Mucosa of descending colon (tissue), 3 donors: ENCODE data around the gene TMEM209. TPM values are rescaled to one million over a fixed set of nuclear protein-coding genes. Genes with fewer than 3 reads are reported as not detected.

Source experiments
- ATAC-seq: fragments of 200-7000 bp; cut with Tn5 transposase; one replicate; pipeline ENCODE4 v1.9.1; 2020; ENCODE audit warnings: mild to moderate bottlenecking, moderate library complexity
- DNase-seq, 3 donors: peaks; one replicate each; pipeline ENCODE4 v3.0.0-alpha.2; 2020
- H3K36me3 ChIP-seq: fragments of 200-600 bp; one replicate; pipeline ENCODE4 v1.8.0; 2021; ENCODE audit warnings: low read depth, mild to moderate bottlenecking
- H3K4me1 ChIP-seq: fragments of 200-600 bp; one replicate; pipeline ENCODE4 v1.8.0; 2021; ENCODE audit warnings: low read depth, mild to moderate bottlenecking
- H3K4me3 ChIP-seq: fragments of 200-600 bp; one replicate; pipeline ENCODE4 v1.8.0; 2021; ENCODE audit warnings: mild to moderate bottlenecking
- H3K9me3 ChIP-seq: fragments of 200-600 bp; one replicate; pipeline ENCODE4 v1.8.0; 2021; ENCODE audit warnings: mild to moderate bottlenecking
- intact Hi-C, 2 donors: fragments of 100-400 bp; cut with DNase I in 1 of 2; cut with micrococcal nuclease in 1 of 2; formaldehyde crosslinking; loops; one replicate each; pipeline versions ENCODE4 v1.11.0 to v1.11.1; 2022; cut with DNase I, micrococcal nuclease
- total RNA-seq, 3 donors: library from RNA; stranded (reverse); fragmentation: NEBNext Ultra II Directional in 2 of 3; extraction: Animal tissue kit (Norgen Biotek cat#: 25700) in 2 of 3; gene quantifications; one replicate each; pipeline versions ENCODE4 v1.2.1 to v1.2.4, GENCODE V29; 2021 to 2023
- TF ChIP-seq, protein P1 (sequence below): fragments of 200-600 bp; IDR thresholded peaks from one replicate; pipeline ENCODE4 v1.8.0; 2022; ENCODE audit warnings: antibody characterized with exemption, mild to moderate bottlenecking
- donor health status: DM: no; HTN: no; CAD: no; lungs with moderate emphysema.
- donor health status: DM: no; HTN: no; CAD: no.
- donor health status: DM: no; HTN: yes; CAD: no.

TMEM209 gene
- total RNA-seq, 3 donors from 2014 or later, result 19.1 to 28.9 (median 27.6) TPM

DNA sequence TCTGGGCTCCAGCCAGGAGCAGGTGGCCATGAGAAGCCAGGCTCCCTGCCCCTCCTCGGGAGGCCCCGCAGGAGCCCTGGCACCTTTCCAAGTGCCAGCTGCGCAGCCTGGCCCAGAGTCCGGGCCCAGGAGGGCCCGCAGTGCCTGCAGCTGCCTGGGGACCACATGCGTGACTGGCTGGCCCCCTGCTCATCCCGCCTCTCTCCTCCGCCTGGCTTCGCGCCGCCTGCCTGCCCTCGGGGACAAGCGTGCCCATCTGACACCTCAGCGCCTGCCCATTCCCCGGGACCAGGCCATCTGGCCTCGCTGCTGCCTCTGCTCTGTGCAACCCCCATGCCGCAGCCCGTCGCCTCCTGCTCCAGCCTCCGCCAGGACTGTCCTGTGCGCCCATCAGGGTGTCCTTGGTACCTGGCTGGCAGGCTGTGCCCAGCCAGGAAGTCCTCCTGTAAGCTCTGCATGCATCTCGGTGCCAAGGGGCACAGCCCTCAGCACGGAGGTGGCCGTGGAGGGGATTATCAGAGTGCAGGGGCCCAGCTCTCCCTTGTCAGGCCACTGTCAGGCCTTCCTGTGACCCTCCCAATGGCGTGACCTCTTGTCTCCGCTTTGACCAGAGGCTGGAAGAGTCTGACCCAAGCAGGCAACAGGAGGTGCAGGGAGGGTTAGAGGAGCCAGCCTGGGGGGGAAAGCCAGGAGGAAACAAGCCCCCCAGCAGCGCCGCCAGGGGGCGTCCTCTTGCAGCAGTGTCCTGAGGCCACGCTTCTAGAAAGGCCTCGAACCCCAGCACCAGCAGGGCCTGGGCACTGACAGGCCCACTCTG lies 50.5 kb downstream of the TMEM209 start:
- H3K4me1 ChIP-seq, result peaks cover 16% of the 10 kb centered on the region
- no peak overlapping the region for H3K4me3 ChIP-seq
- peak in 2 of 3 donors; percentile 66 to 68 for DNase-seq
- peak; percentile 60 for ATAC-seq
- H3K9me3 ChIP-seq, result no peaks in the 10 kb centered on the region
- H3K36me3 ChIP-seq, result no peaks in the 10 kb centered on the region
- intact Hi-C loops, result no loop called here
- TF ChIP-seq, protein P1, sequence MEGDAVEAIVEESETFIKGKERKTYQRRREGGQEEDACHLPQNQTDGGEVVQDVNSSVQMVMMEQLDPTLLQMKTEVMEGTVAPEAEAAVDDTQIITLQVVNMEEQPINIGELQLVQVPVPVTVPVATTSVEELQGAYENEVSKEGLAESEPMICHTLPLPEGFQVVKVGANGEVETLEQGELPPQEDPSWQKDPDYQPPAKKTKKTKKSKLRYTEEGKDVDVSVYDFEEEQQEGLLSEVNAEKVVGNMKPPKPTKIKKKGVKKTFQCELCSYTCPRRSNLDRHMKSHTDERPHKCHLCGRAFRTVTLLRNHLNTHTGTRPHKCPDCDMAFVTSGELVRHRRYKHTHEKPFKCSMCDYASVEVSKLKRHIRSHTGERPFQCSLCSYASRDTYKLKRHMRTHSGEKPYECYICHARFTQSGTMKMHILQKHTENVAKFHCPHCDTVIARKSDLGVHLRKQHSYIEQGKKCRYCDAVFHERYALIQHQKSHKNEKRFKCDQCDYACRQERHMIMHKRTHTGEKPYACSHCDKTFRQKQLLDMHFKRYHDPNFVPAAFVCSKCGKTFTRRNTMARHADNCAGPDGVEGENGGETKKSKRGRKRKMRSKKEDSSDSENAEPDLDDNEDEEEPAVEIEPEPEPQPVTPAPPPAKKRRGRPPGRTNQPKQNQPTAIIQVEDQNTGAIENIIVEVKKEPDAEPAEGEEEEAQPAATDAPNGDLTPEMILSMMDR, result no peak

DNA sequence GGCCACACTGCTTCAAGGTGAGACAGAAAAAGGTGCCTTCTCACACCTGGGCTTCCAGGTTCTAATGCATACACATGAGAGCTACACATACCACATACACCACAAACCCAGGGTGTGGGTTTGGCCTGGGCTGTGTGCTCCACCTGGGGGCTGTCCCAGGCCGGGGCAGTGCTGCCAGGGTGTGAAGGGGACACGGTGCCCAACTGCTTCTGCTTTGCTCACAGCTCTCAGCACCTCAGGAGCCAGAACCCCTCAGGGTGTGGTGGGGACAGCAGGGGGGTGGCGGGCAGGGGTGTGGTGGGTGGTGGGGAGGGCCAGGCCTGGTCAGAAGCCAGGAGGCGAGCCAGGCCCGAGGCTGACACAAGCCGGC lies 51.1 kb downstream of the TMEM209 start:
- ATAC-seq (peak; percentile 78), DNase-seq (peak in 2 of 3 donors; percentile 50 to 65)
- H3K4me1 ChIP-seq, result peaks cover 16% of the 10 kb centered on the region
- H3K4me3 ChIP-seq, result no peak overlapping the region
- intact Hi-C loops, result no loop called here
- TF ChIP-seq, protein P1, result no peak
- H3K36me3 ChIP-seq, result no peaks in the 10 kb centered on the region
- no peaks in the 10 kb centered on the region for H3K9me3 ChIP-seq

DNA sequence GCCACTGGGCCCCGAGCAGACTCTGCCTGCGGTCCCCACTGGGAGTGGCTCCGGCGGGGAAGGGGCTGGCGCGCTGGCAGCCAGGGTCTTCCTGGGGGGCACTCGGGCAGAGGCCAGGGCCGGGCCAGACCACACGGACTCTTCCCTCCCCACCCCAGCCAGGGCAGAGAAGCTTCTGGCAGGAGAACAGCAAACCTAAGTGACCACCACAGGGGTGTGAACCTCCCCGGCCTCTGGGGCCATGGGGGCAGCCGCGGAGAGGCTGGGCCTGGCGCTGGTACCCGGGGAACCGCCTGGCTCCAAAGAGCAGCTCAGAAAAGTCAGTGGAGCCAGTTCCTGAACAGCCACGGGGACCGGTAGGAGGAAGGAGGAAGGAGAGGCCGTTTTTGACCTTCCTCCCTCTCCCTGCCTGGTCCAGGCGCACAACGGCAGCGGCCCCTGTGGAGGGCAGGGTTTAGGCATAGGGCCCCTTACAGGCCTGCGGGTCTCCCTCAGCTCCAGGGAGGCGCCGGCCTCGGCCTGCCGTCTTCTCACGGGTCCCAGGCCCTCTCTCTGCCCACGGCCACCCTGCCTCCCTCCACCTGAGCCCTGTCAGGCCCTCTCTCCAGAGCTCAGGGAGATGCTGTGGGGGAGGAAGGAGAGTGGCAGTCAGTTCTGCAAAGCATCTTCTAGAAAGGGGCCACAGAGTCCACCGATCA lies 51.8 kb downstream of the TMEM209 start:
- intact Hi-C loops, result no loop called here
- Histone ChIP-seq H3K4me3 (no peak overlapping the region), H3K36me3 (no peaks in the 10 kb centered on the region), H3K9me3 (no peaks in the 10 kb centered on the region), H3K4me1 (peaks cover 16% of the 10 kb centered on the region)
- TF ChIP-seq, protein P1, result no peak
- DNase-seq (no peak), ATAC-seq (peak; percentile 57)

DNA sequence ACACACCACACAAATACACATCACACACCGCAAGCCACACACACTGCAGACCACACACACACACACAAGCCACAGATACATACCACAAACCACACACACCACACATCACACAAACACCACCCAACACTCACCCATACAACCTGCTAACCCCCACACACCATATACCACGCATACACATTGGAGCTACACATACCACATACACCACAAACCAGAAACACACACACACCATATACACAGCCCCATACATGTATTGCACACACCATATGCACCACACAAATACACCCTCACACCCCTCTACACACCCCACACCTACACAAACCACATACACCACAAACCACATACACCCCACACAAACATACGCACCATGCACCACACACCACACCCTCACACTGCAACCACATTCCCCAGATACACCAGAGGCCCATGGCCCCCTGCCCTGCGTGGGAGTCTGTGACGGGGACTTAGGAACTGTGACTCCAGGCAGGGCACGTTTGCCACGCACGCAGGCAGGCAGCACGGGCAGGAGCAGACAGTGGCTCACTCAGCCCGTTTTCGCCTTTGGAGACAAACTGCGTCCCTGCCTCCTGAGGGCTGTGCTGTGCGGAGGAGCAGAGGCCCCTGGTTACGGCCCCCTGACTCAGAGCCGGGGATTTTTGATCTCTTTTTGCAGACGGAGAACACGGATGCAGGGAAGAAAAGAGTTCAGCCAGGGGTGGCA lies 52.6 kb downstream of the TMEM209 start:
- Histone ChIP-seq H3K4me3 (no peak overlapping the region), H3K4me1 (peaks cover 16% of the 10 kb centered on the region), H3K9me3 (no peaks in the 10 kb centered on the region), H3K36me3 (no peaks in the 10 kb centered on the region)
- ATAC-seq (no peak), DNase-seq (no peak)
- TF ChIP-seq, protein P1, result no peak
- intact Hi-C loops, result no loop called here

DNA sequence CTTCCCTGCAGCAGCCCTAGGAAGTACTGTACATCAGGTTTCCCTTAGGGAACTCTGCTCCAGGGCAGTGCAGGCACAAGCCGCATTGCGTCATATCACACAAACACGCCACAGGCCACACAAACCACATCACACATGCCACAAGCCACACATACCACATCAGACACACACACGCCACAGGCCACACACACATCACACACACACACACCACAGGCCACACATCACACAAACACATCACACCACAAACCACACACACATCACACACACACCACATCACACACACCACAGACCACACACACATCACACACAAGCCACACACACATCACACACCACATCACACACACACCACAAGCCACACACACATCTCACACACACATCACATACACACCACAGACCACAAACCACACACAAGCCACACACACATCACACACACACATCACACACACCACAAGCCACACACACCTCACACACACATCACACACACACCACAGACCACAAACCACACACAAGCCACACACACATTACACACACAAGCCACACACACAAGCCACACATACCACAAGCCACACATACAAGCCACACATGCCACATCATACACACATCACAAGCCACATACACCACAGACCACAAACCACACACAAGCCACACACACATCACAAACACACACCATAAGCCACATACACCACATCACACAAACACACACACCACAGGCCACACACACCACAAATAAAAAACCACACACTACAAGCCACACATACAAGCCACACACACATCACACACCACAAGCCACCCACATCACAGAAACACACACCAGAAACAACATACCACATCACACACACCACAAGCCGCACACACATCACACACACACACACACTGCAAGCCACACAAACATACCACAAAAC lies 53.4 kb downstream of the TMEM209 start:
- Histone ChIP-seq H3K36me3 (no peaks in the 10 kb centered on the region), H3K9me3 (no peaks in the 10 kb centered on the region), H3K4me1 (peaks cover 16% of the 10 kb centered on the region), H3K4me3 (no peak overlapping the region)
- ATAC-seq, result no peak
- no peak for DNase-seq
- TF ChIP-seq, protein P1, result no peak
- intact Hi-C loops, result no loop called here
